IPS DF 4.7 (cell line): ENCODE results near the gene PNMA6A.
"Not testable (repeated sequence)": the region's sequence is repeated elsewhere in the genome, so short reads cannot be mapped to it uniquely, and the experiment has no call there.

Source experiments
- DNase-seq: peaks from one replicate; pipeline ENCODE4 v3.0.0-alpha.2; 2013; ENCODE audit warnings: low spot score; ENCODE audit errors: extremely low read depth

Gene PNMA6A

GRCh38 chrX:153071909-153072583 lies at the start of gene PNMA6A:
Gene PNMA6A (plus strand): TSS chrX:153072454. CDS start chrX:153073063, 609 bp downstream.
- not testable (repeated sequence) for DNase-seq

- DNase-seq, result not testable (repeated sequence)
Measured at GRCh38 chrX:153026501-153026900, 45.8 kb upstream of the PNMA6A start.

GRCh38 chrX:153028487-153028886 lies 43.8 kb upstream of the PNMA6A start:
- DNase-seq, result not testable (repeated sequence)

GRCh38 chrX:153029162-153029561 lies 43.1 kb upstream of the PNMA6A start:
- no peak for DNase-seq

- no peak for DNase-seq
Measured at GRCh38 chrX:153029875-153030274, 42.4 kb upstream of the PNMA6A start.

GRCh38 chrX:153030801-153031200 lies 41.5 kb upstream of the PNMA6A start:
- no peak for DNase-seq

- no peak for DNase-seq
Measured at GRCh38 chrX:153032397-153033118, 39.7 kb upstream of the PNMA6A start.

- DNase-seq, result no peak
Measured at GRCh38 chrX:153049093-153049492, 23.2 kb upstream of the PNMA6A start.

- DNase-seq, result no peak
Measured at GRCh38 chrX:153052534-153052933, 19.7 kb upstream of the PNMA6A start.

GRCh38 chrX:153055871-153056749 lies 16.1 kb upstream of the PNMA6A start, which contains the start of gene PNMA3:
Gene PNMA3 (plus strand): TSS chrX:153056470. CDS start chrX:153057056, 586 bp downstream.
- DNase-seq, result no peak

- no peak for DNase-seq
Measured at GRCh38 chrX:153057281-153057680, 15.0 kb upstream of the PNMA6A start.

- DNase-seq, result no peak
Measured at GRCh38 chrX:153059191-153060094, 12.8 kb upstream of the PNMA6A start.

- no peak for DNase-seq
Measured at GRCh38 chrX:153060095-153060445, 12.2 kb upstream of the PNMA6A start.

GRCh38 chrX:153061732-153062131 lies 10.5 kb upstream of the PNMA6A start:
- DNase-seq, result no peak

- no peak for DNase-seq
Measured at GRCh38 chrX:153063315-153063714, 8.9 kb upstream of the PNMA6A start.

GRCh38 chrX:153064061-153064460 lies 8.2 kb upstream of the PNMA6A start:
- no peak for DNase-seq

GRCh38 chrX:153065389-153065788 lies 6.9 kb upstream of the PNMA6A start:
- DNase-seq, result no peak

- DNase-seq, result not testable (repeated sequence)
Measured at GRCh38 chrX:153066402-153066801, 5.9 kb upstream of the PNMA6A start.

- DNase-seq, result not testable (repeated sequence)
Measured at GRCh38 chrX:153073331-153073730, 1.1 kb downstream of the PNMA6A start.

GRCh38 chrX:153074262-153074899 lies 2.1 kb downstream of the PNMA6A start:
- no peak for DNase-seq
